Muscle of back (tissue), 13 donors: ENCODE results near the gene NR1I2. TPM values are rescaled to one million over a fixed set of nuclear protein-coding genes. Genes with fewer than 3 reads are reported as not detected.

Source experiments
- DNase-seq, 3 donors: peaks; one replicate each; pipeline versions ENCODE4 v3.0.0 to v3.0.0-alpha.2; 2013
- long read RNA-seq, 9 donors: transcript quantifications; one replicate each; lab custom pipeline, GENCODE V29; 2026
- polyA plus RNA-seq, 10 donors: library from polyadenylated mRNA; unstranded; fragments of 120-200 nt; gene quantifications; one replicate each; pipeline ENCODE4 v1.2.1, GENCODE V29; 2013; ENCODE audit not compliant: insufficient read length in 10 of 10

The NR1I2 gene
- polyA plus RNA-seq, result under 1 TPM; 0.12 to 0.42 (median 0.28) TPM
- long read RNA-seq, donor 1, result 0 reads
- long read RNA-seq, donor 2, result 0 reads
- long read RNA-seq, donor 3, result 0 reads
- long read RNA-seq, donor 4, result 0 reads
- long read RNA-seq, donor 5, result 0 reads
- long read RNA-seq, donor 6, result 0 reads
- long read RNA-seq, donor 7, result 0 reads
- long read RNA-seq, donor 8, result 0 reads
- long read RNA-seq, donor 9, result 0 reads

- no peak for DNase-seq
Measured at GRCh38 chr3:119781330-119782198, at the start of gene NR1I2. TSS of gene NR1I2 (plus strand) at chr3:119782101.

- DNase-seq, result no peak
Measured at GRCh38 chr3:119733812-119734211, 48.1 kb upstream of the NR1I2 start.

GRCh38 chr3:119738741-119739140 is 43.2 kb upstream of the NR1I2 start:
- no peak for DNase-seq

- DNase-seq, result no peak
Measured at GRCh38 chr3:119741657-119742590, 40.0 kb upstream of the NR1I2 start.

- no peak for DNase-seq
Measured at GRCh38 chr3:119743921-119744320, 38.0 kb upstream of the NR1I2 start.

GRCh38 chr3:119745942-119746341 is 36.0 kb upstream of the NR1I2 start:
- DNase-seq, result no peak

- no peak for DNase-seq
Measured at GRCh38 chr3:119746423-119746822, 35.5 kb upstream of the NR1I2 start.

GRCh38 chr3:119747357-119747756 is 34.5 kb upstream of the NR1I2 start:
- peak in 2 of 3 donors; percentile 20 to 34 for DNase-seq

- no peak for DNase-seq
Measured at GRCh38 chr3:119748991-119749390, 32.9 kb upstream of the NR1I2 start.

- no peak for DNase-seq
Measured at GRCh38 chr3:119751423-119751822, 30.5 kb upstream of the NR1I2 start.

GRCh38 chr3:119759962-119760361 is 21.9 kb upstream of the NR1I2 start:
- DNase-seq, result no peak

- no peak for DNase-seq
Measured at GRCh38 chr3:119762876-119763275, 19.0 kb upstream of the NR1I2 start.

GRCh38 chr3:119763466-119763865 is 18.4 kb upstream of the NR1I2 start:
- no peak for DNase-seq

GRCh38 chr3:119765239-119765638 is 16.7 kb upstream of the NR1I2 start:
- no peak for DNase-seq

GRCh38 chr3:119767936-119768601 is 13.8 kb upstream of the NR1I2 start:
- no peak for DNase-seq

- DNase-seq, result no peak
Measured at GRCh38 chr3:119768668-119769393, 13.1 kb upstream of the NR1I2 start.

- DNase-seq, result peak in 1 of 3 donors; percentile 1
Measured at GRCh38 chr3:119769394-119770149, 12.3 kb upstream of the NR1I2 start.

GRCh38 chr3:119774444-119774843 is 7.5 kb upstream of the NR1I2 start:
- DNase-seq, result peak; percentile 0 to 8 (median 4)

GRCh38 chr3:119776304-119776703 is 5.6 kb upstream of the NR1I2 start:
- DNase-seq, result no peak

- no peak for DNase-seq
Measured at GRCh38 chr3:119778176-119778575, 3.7 kb upstream of the NR1I2 start.
